GM12892 (cell line): ENCODE measurements around the gene RPL28.

Experiments
- POLR2AphosphoS5 ChIP-seq: IDR thresholded peaks from 2 replicates; pipeline ENCODE4 v1.6.1; 2011; ENCODE audit warnings: low read depth, low read length, control low read depth
- TAF1 ChIP-seq: IDR thresholded peaks from 2 replicates; pipeline ENCODE4 v1.6.1; 2011; ENCODE audit warnings: low read depth, mild to moderate bottlenecking, control low read depth, low read length, borderline replicate concordance

DNA sequence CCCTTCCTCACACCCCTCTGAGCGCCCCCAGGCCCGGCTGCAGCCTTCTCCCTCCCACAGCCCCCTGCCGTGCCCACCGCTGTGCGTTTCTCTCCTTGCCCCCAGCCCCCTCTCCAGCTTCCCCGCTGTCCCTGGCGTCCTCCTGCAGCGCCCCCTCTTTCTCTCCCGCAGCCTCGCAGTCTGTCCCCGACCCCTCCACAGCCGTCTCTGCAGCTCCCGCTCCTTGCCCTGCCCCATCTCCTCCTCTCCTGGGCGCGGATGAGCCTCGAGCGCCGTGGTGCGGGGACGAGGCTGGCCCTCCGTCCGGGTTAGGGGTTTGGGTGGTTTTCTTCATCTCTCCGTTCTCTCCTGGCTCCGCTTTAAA, 45.0 kb upstream of the RPL28 start:
- no peak for TF ChIP-seq POLR2AphosphoS5
- TF ChIP-seq TAF1: no peak
